Natural killer cell treated with Interleukin-12 subunit alpha and Interleukin-12 subunit beta and Interleukin-15 and Interleukin-18, amount 100 ng/mL, for 72 hours (primary cell): ENCODE results near the gene MCEE. TPM values are rescaled to one million over a fixed set of nuclear protein-coding genes. Genes with fewer than 3 reads are reported as not detected.

Source experiments
- ATAC-seq, 2 donors: fragments of 150-1000 bp; cut with Tn5 transposase in 1 of 2; sonication (Bioruptor Pico), chemical (Tn5 transposase) in 1 of 2; 2 replicates each; pipeline ENCODE4 v1.10.0; 2021
- DNase-seq: peaks from one replicate; pipeline ENCODE4 v3.0.0; 2022; ENCODE audit warnings: low spot score
- H3K27ac Mint-ChIP-seq, 2 donors: 1 replicate in 1 of 2; 2 replicates in 1 of 2; pipeline ENCODE4 v1.8.0; 2022; ENCODE audit warnings: mixed read lengths in 2 of 2, mild to moderate bottlenecking in 1 of 2, moderate library complexity in 1 of 2
- H3K27me3 Mint-ChIP-seq, 2 donors: 1 replicate in 1 of 2; 2 replicates in 1 of 2; pipeline ENCODE4 v1.8.0; 2022; ENCODE audit warnings: mixed read lengths in 2 of 2
- H3K36me3 Mint-ChIP-seq: one replicate; pipeline ENCODE4 v1.8.0; 2022; ENCODE audit warnings: mixed read lengths
- H3K4me1 Mint-ChIP-seq, 2 donors: 1 replicate in 1 of 2; 2 replicates in 1 of 2; pipeline ENCODE4 v1.8.0; 2022; ENCODE audit warnings: low read depth in 2 of 2, mixed read lengths in 2 of 2, mild to moderate bottlenecking in 1 of 2
- H3K4me3 Mint-ChIP-seq: one replicate; pipeline ENCODE4 v1.8.0; 2022; ENCODE audit warnings: mixed read lengths
- H3K9me3 Mint-ChIP-seq: 2 replicates; pipeline ENCODE4 v1.8.0; 2022; ENCODE audit warnings: mixed read lengths
- total RNA-seq, 2 donors: library from RNA; stranded (reverse); gene quantifications; one replicate each; pipeline ENCODE4 v1.2.3, GENCODE V29; 2022

The MCEE gene
- total RNA-seq, 2 donors from 2014 or later: 12.4 to 14.2 TPM

DNA sequence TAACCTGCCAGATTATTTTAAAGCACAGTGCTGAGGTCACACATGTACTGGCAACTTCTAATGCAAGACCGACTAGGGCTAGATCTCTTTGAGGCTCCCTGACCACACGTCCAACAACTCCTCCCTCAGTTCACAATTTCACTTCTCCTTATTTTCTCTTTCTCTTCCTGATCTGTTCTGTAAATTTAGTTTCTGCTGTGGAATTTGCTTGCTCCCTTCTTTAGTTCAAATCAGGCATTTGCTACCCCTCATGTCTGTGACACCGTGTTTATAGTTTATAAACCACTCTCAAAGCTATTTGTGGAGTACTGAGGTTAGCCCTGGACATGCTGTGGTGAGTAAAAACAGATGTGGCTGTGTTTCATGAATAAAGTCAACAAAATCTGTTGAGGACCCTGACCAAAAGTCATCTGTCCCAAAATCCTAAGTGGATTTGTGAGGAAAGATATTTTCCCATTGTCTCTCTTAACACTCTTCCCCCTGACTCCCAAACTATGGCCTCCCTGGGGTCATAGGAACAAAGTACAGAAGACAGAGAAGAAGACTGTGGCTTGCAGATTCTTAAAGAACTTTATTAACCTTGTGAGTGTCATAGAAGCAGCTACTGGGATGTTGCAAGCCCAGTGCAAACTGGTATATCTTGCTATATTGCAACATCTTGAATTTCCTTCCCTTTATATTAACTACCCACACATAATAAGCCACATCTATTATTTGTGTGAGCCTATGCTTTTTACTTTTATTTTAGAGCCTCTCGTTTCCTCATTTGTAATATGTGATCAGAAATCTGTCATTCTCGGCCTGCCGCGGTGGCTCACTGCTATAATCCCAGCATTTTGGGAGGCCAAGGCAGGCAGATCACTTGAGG, 65.0 kb downstream of the MCEE start:
- ATAC-seq (no peak), DNase-seq (no peak)
- peaks cover 11 to 12% of the 10 kb centered on the region in 2 donors for H3K27me3 Mint-ChIP-seq

DNA sequence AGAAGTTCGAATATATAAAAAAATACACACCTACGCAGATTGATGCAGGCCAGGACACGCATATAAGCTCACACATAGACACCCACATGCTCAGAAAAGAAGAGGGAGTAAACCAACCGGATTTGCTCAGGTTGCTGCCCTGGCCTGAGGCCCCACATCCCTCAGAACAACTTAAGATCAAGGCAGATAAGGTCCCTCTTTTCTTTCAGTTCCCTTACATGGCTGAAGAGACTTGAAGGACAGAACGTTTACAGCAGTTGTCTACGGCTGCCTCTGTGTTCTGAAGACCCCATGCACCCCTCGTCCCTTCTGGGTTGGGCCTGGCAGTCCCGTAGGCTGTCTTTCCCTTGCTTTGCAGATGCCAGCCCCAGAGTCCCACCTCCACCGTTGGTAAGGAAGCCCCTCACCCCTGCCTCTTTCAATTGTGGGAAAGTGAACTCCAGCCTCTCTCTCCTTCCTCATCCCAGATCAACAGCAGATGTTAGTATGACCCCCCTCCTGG, 65.9 kb downstream of the MCEE start:
- Mint-ChIP-seq H3K27me3 (peaks cover 11 to 12% of the 10 kb centered on the region in 2 donors), H3K36me3 (no peaks in the 10 kb centered on the region), H3K27ac (no peak overlapping the region), H3K4me1 (peaks cover 21 to 27% of the 10 kb centered on the region in 2 donors), H3K9me3 (no peaks in the 10 kb centered on the region), H3K4me3 (no peak overlapping the region)
- no peak for ATAC-seq
- no peak for DNase-seq

More for the DNA sequence above, 65.0 kb downstream of the MCEE start:
- H3K9me3 Mint-ChIP-seq: no peaks in the 10 kb centered on the region
- peaks cover 5% of the 10 kb centered on the region for H3K36me3 Mint-ChIP-seq
- peak overlapping the region; percentile 20 to 57 for H3K27ac Mint-ChIP-seq
- peaks cover 29 to 35% of the 10 kb centered on the region in 2 donors for H3K4me1 Mint-ChIP-seq
- H3K4me3 Mint-ChIP-seq: peak overlapping the region; percentile 38

DNA sequence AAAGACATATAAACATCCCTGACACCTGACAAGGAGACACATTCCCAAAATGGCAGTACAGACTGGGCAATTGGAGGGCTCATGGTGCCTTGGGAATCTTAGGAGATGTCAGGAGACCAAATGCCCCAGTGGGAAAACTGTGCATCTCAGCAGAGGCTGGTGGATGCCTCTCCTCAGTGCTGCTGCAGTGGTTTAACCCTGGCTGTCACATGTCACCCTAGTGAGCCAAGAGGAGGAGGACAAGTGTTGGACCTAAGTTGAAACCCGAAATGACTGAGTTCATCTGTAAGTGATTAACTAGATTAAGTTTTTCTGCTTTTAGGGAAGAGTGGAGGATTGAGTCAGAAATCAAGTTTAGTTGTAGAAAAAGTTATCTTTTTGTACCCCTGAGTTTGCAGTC, 66.8 kb downstream of the MCEE start:
- ATAC-seq (no peak), DNase-seq (no peak)
- Mint-ChIP-seq H3K4me1 (peaks cover 13 to 18% of the 10 kb centered on the region in 2 donors), H3K27ac (no peak overlapping the region), H3K27me3 (peaks cover 12 to 17% of the 10 kb centered on the region in 2 donors), H3K9me3 (no peaks in the 10 kb centered on the region), H3K4me3 (no peak overlapping the region), H3K36me3 (no peaks in the 10 kb centered on the region)

- peaks cover 5 to 7% of the 10 kb centered on the region in 2 donors for H3K4me1 Mint-ChIP-seq
- no peak for ATAC-seq
- H3K27ac Mint-ChIP-seq: no peak overlapping the region
- DNase-seq: no peak
- no peaks in the 10 kb centered on the region for H3K36me3 Mint-ChIP-seq
- H3K9me3 Mint-ChIP-seq: no peaks in the 10 kb centered on the region
- H3K4me3 Mint-ChIP-seq: no peak overlapping the region
- peaks cover 12 to 17% of the 10 kb centered on the region in 2 donors for H3K27me3 Mint-ChIP-seq
Observed at GRCh38 chr2:71060871-71061270, 69.2 kb downstream of the MCEE start.

DNA sequence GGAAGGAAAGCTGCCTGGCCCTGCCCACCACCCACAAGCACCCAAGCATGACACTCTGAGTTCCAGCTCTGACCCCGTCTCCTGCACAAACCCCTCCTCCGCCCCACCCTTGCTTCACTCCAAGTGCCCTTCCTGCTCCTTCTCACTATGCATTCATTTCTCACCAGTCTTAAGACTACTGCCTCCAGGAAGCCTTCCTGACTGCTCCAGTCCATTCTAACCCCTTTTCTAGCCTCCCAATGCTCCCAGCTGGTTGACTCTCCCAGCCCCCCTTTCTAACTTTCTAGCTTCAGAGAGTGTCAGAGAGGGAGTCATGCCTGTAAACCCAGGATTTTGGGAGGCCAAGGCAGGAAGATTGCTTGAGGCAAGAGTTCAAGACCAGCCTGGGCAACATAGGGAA, 69.8 kb downstream of the MCEE start:
- Mint-ChIP-seq H3K27me3 (peaks cover 12 to 17% of the 10 kb centered on the region in 2 donors), H3K36me3 (no peaks in the 10 kb centered on the region), H3K4me1 (peaks cover 0 to 7% of the 10 kb centered on the region in 2 donors), H3K9me3 (no peaks in the 10 kb centered on the region), H3K4me3 (no peak overlapping the region), H3K27ac (no peak overlapping the region)
- DNase-seq: no peak
- ATAC-seq: peak in 1 of 2 donors; percentile 11

Other genes with a start within 250 kb of the MCEE start
- 10 to 100 TPM in 1 of 2 donors, 1 to 10 TPM in 1; 8.4 to 15.8 TPM for gene VAX2, start 229.7 kb downstream of the MCEE start, total RNA-seq
- gene ATP6V1B1, start 194.3 kb downstream of the MCEE start, total RNA-seq: 1 to 10 TPM; 6.5 to 7.2 TPM
- gene ANKRD53, start 151.6 kb downstream of the MCEE start, total RNA-seq: under 1 TPM in 1 of 2 donors, not detected in 1; 0.88 TPM
- 10 to 100 TPM; 76.0 to 83.5 TPM for gene TEX261, start 135.4 kb downstream of the MCEE start, total RNA-seq
- 100 to 1,000 TPM in 1 of 2 donors, 10 to 100 TPM in 1; 92.9 to 104 TPM for gene NAGK, start 61.6 kb downstream of the MCEE start, total RNA-seq
- gene MPHOSPH10, start 405 bp upstream of the MCEE start, total RNA-seq: 10 to 100 TPM; 40.1 to 58.4 TPM
- gene PAIP2B, start 96.9 kb upstream of the MCEE start, total RNA-seq: 1 to 10 TPM in 1 of 2 donors, under 1 TPM in 1; 0.78 to 1.2 TPM
- 100 to 1,000 TPM; 104 to 135 TPM for gene ZNF638, start 201.6 kb upstream of the MCEE start, total RNA-seq